DOHH2 (cell line): ENCODE results near the gene ZBTB46.

Experiments
- EZH2phosphoT487 ChIP-seq: fragments of 200-600 bp; sonication (generic); IDR thresholded peaks from 2 replicates; pipeline ENCODE4 v1.6.1; 2017; ENCODE audit warnings: borderline replicate concordance, mild to moderate bottlenecking, antibody characterized with exemption, low read length, moderate library complexity, mixed read lengths
- TF ChIP-seq, protein P1 (sequence below): fragments of 200-600 bp; sonication (generic); IDR thresholded peaks from one replicate; pipeline ENCODE4 v1.5.1; 2014; ENCODE audit warnings: antibody characterized with exemption, mild to moderate bottlenecking, low read depth, low read length; ENCODE audit not compliant: poor library complexity, severe bottlenecking

- TF ChIP-seq, protein P1, sequence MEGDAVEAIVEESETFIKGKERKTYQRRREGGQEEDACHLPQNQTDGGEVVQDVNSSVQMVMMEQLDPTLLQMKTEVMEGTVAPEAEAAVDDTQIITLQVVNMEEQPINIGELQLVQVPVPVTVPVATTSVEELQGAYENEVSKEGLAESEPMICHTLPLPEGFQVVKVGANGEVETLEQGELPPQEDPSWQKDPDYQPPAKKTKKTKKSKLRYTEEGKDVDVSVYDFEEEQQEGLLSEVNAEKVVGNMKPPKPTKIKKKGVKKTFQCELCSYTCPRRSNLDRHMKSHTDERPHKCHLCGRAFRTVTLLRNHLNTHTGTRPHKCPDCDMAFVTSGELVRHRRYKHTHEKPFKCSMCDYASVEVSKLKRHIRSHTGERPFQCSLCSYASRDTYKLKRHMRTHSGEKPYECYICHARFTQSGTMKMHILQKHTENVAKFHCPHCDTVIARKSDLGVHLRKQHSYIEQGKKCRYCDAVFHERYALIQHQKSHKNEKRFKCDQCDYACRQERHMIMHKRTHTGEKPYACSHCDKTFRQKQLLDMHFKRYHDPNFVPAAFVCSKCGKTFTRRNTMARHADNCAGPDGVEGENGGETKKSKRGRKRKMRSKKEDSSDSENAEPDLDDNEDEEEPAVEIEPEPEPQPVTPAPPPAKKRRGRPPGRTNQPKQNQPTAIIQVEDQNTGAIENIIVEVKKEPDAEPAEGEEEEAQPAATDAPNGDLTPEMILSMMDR, result no peak
- no peak for TF ChIP-seq EZH2phosphoT487
These were observed 61.1 kb downstream of the ZBTB46 start for GRCh38 chr20:63769891-63770474.
